Spinal cord (tissue), 10 donors: Measurements from ENCODE around the gene OR2F2. TPM values are rescaled to one million over a fixed set of nuclear protein-coding genes. Genes with fewer than 3 reads are reported as not detected.
A peak's percentile ranks its signal among the peaks of the same experiment; 100 is the strongest.

Source experiments
- DNase-seq, 6 donors: peaks; one replicate each; pipeline versions ENCODE4 v3.0.0 to v3.0.0-alpha.2; 2013 to 2015; ENCODE audit warnings: low spot score in 6 of 6, low read depth in 4 of 6
- H3K27ac ChIP-seq: one replicate; pipeline ENCODE4 v1.5.1; 2013; ENCODE audit warnings: low read depth, low read length, control low read depth
- H3K27me3 ChIP-seq: one replicate; pipeline ENCODE4 v1.6.1; 2013; ENCODE audit warnings: low read length; ENCODE audit not compliant: control insufficient read depth, insufficient read depth
- H3K36me3 ChIP-seq: one replicate; pipeline ENCODE4 v1.6.1; 2013; ENCODE audit warnings: low read length; ENCODE audit not compliant: control insufficient read depth, insufficient read depth
- H3K4me1 ChIP-seq: one replicate; pipeline ENCODE4 v1.6.1; 2013; ENCODE audit warnings: low read length; ENCODE audit not compliant: control insufficient read depth, insufficient read depth
- H3K4me3 ChIP-seq: one replicate; pipeline ENCODE4 v1.5.1; 2013; ENCODE audit warnings: low read depth, low read length, control low read depth
- H3K9me3 ChIP-seq: one replicate; pipeline ENCODE4 v1.6.1; 2013; ENCODE audit warnings: low read length; ENCODE audit not compliant: control insufficient read depth, insufficient read depth
- WGBS: methylation state at CpG from one replicate; pipeline ENCODE4 v1.1.5; 2013; ENCODE audit warnings: missing lambda C conversion rate; ENCODE audit not compliant: insufficient coverage; 5-methylcytosine and 5-hydroxymethylcytosine counted together
- polyA plus RNA-seq, 2 donors: library from polyadenylated mRNA; unstranded; fragments of 120-200 nt; gene quantifications; one replicate each; pipeline ENCODE4 v1.2.1, GENCODE V29; 2013; ENCODE audit not compliant: insufficient read length in 2 of 2
- total RNA-seq, 2 donors: library from RNA; depleted of rRNA in 1 of 2; stranded (reverse); fragments of 120-200 nt in 1 of 2; fragments of >200 nt in 1 of 2; gene quantifications; one replicate each; pipeline versions ENCODE4 v1.2.3 to v1.2.4, GENCODE V29; 2013 to 2014
- donor health status: healthy.

Gene OR2F2
- total and polyA plus RNA-seq, 4 donors: not detected

GRCh38 chr7:143910473-143911248 lies 24.4 kb upstream of the OR2F2 start:
- 86% methylated on average over 1 of the region's 3 CpGs for WGBS
- H3K27ac ChIP-seq: no peak overlapping the region
- no peak for DNase-seq
- H3K4me3 ChIP-seq: no peak overlapping the region
- no peaks in the 10 kb centered on the region for H3K4me1 ChIP-seq
- H3K36me3 ChIP-seq: no peaks in the 10 kb centered on the region
- no peaks in the 10 kb centered on the region for H3K27me3 ChIP-seq
- H3K9me3 ChIP-seq: no peaks in the 10 kb centered on the region

GRCh38 chr7:143913945-143914615 lies 21.0 kb upstream of the OR2F2 start:
- Histone ChIP-seq H3K4me1 (no peaks in the 10 kb centered on the region), H3K36me3 (no peaks in the 10 kb centered on the region), H3K4me3 (no peak overlapping the region), H3K27ac (no peak overlapping the region), H3K27me3 (no peaks in the 10 kb centered on the region), H3K9me3 (no peaks in the 10 kb centered on the region)
- WGBS: no CpG with 5 or more reads among the region's 3 CpGs
- no peak for DNase-seq

- Histone ChIP-seq H3K9me3 (no peaks in the 10 kb centered on the region), H3K4me3 (no peak overlapping the region), H3K27ac (no peak overlapping the region), H3K36me3 (no peaks in the 10 kb centered on the region), H3K4me1 (no peaks in the 10 kb centered on the region), H3K27me3 (no peaks in the 10 kb centered on the region)
- 88% methylated on average over 5 of the region's 7 CpGs for WGBS
- no peak for DNase-seq
These were observed 19.9 kb upstream of the OR2F2 start for GRCh38 chr7:143914938-143915652.

- Histone ChIP-seq H3K4me1 (no peaks in the 10 kb centered on the region), H3K27me3 (no peaks in the 10 kb centered on the region), H3K27ac (no peak overlapping the region), H3K4me3 (no peak overlapping the region), H3K9me3 (no peaks in the 10 kb centered on the region), H3K36me3 (no peaks in the 10 kb centered on the region)
- WGBS: no CpG with 5 or more reads among the region's 1 CpG
- DNase-seq: no peak
These were observed 10.2 kb upstream of the OR2F2 start for GRCh38 chr7:143924851-143925250.

- H3K9me3 ChIP-seq: no peaks in the 10 kb centered on the region
- no peaks in the 10 kb centered on the region for H3K4me1 ChIP-seq
- no peak for DNase-seq
- H3K27ac ChIP-seq: no peak overlapping the region
- no peaks in the 10 kb centered on the region for H3K36me3 ChIP-seq
- WGBS: 100% methylated on average over 1 of the region's 1 CpG
- no peak overlapping the region for H3K4me3 ChIP-seq
- no peaks in the 10 kb centered on the region for H3K27me3 ChIP-seq
These were observed 5.7 kb upstream of the OR2F2 start for GRCh38 chr7:143929224-143929920.

- H3K4me1 ChIP-seq: no peaks in the 10 kb centered on the region
- H3K27me3 ChIP-seq: no peaks in the 10 kb centered on the region
- no peak for DNase-seq
- no peaks in the 10 kb centered on the region for H3K9me3 ChIP-seq
- H3K36me3 ChIP-seq: no peaks in the 10 kb centered on the region
- H3K27ac ChIP-seq: no peak overlapping the region
- H3K4me3 ChIP-seq: no peak overlapping the region
These were observed 3.3 kb upstream of the OR2F2 start for GRCh38 chr7:143931739-143932138.

GRCh38 chr7:143936087-143937009 lies 1.3 kb downstream of the OR2F2 start:
- Histone ChIP-seq H3K4me3 (no peak overlapping the region), H3K27me3 (no peaks in the 10 kb centered on the region), H3K27ac (no peak overlapping the region), H3K9me3 (no peaks in the 10 kb centered on the region), H3K36me3 (no peaks in the 10 kb centered on the region), H3K4me1 (no peaks in the 10 kb centered on the region)
- DNase-seq: no peak
- no CpG with 5 or more reads among the region's 4 CpGs for WGBS

GRCh38 chr7:143938379-143939243 lies 3.6 kb downstream of the OR2F2 start:
- peak in 1 of 6 donors; percentile 14 for DNase-seq
- no peaks in the 10 kb centered on the region for H3K4me1 ChIP-seq
- 71% methylated on average over 2 of the region's 5 CpGs for WGBS
- no peaks in the 10 kb centered on the region for H3K9me3 ChIP-seq
- no peak overlapping the region for H3K4me3 ChIP-seq
- H3K27me3 ChIP-seq: no peaks in the 10 kb centered on the region
- no peak overlapping the region for H3K27ac ChIP-seq
- no peaks in the 10 kb centered on the region for H3K36me3 ChIP-seq
